Neuron (in vitro differentiated cells): Measurements from ENCODE around the gene MPDZ.

Source experiments
- H2AFZ ChIP-seq: one replicate; pipeline ENCODE4 v1.6.1; 2013; ENCODE audit warnings: low read depth, mild to moderate bottlenecking, inconsistent platforms, low read length, moderate library complexity
- H3K27me3 ChIP-seq: one replicate; pipeline ENCODE4 v1.6.1; 2013; ENCODE audit warnings: low read length; ENCODE audit not compliant: insufficient read depth
- H3K36me3 ChIP-seq: one replicate; pipeline ENCODE4 v1.6.1; 2013; ENCODE audit warnings: low read length; ENCODE audit not compliant: insufficient read depth
- H3K4me1 ChIP-seq: one replicate; pipeline ENCODE4 v1.6.1; 2013; ENCODE audit warnings: low read length; ENCODE audit not compliant: insufficient read depth
- H3K4me3 ChIP-seq: 2 replicates; pipeline ENCODE4 v1.5.1; 2013; ENCODE audit warnings: mild to moderate bottlenecking, low read length, moderate library complexity
- H3K9me3 ChIP-seq: one replicate; pipeline ENCODE4 v1.6.1; 2013; ENCODE audit warnings: low read length

MPDZ gene

DNA sequence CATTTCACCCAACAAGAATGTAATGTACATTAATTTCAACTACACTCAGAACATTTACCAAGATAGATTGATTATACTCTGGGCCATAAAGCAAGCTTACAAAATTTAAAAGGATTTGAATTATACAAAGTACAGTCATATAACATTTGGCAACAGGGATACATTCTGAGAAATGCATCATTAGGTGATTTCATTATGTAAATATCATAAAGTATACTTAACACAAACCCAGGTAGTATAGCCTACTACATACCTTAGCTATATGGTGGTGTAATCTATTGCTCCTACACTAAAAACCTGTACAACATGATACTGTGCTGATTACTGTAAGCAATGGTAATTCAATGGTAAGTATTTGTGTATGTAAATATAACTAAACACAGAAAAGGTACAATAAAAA, 202.9 kb downstream of the MPDZ start:
- Histone ChIP-seq H2AFZ (no peak overlapping the region), H3K4me3 (no peak overlapping the region), H3K27me3 (no peaks in the 10 kb centered on the region), H3K9me3 (no peaks in the 10 kb centered on the region), H3K4me1 (no peaks in the 10 kb centered on the region), H3K36me3 (no peaks in the 10 kb centered on the region)

DNA sequence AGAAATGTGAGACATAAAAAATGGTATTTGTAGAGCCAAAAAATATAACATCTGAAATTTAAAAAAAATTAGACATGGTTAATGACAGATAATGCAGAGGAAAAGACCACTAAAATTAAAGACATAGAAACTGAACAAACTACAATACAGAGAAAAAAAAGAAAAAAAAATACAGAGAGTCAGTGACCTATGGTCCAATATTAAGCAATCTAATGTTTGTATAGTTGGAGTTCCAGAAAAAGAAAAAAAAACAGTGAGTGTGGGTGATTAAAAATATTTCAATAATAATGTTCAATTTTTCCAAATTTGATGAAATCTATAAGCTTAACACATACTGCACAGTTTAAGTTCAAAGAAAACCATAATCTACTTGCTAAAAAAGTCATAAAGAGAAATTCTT, 207.6 kb downstream of the MPDZ start:
- Histone ChIP-seq H3K9me3 (no peaks in the 10 kb centered on the region), H3K36me3 (no peaks in the 10 kb centered on the region), H3K27me3 (no peaks in the 10 kb centered on the region), H3K4me3 (no peak overlapping the region), H3K4me1 (no peaks in the 10 kb centered on the region), H2AFZ (no peak overlapping the region)

DNA sequence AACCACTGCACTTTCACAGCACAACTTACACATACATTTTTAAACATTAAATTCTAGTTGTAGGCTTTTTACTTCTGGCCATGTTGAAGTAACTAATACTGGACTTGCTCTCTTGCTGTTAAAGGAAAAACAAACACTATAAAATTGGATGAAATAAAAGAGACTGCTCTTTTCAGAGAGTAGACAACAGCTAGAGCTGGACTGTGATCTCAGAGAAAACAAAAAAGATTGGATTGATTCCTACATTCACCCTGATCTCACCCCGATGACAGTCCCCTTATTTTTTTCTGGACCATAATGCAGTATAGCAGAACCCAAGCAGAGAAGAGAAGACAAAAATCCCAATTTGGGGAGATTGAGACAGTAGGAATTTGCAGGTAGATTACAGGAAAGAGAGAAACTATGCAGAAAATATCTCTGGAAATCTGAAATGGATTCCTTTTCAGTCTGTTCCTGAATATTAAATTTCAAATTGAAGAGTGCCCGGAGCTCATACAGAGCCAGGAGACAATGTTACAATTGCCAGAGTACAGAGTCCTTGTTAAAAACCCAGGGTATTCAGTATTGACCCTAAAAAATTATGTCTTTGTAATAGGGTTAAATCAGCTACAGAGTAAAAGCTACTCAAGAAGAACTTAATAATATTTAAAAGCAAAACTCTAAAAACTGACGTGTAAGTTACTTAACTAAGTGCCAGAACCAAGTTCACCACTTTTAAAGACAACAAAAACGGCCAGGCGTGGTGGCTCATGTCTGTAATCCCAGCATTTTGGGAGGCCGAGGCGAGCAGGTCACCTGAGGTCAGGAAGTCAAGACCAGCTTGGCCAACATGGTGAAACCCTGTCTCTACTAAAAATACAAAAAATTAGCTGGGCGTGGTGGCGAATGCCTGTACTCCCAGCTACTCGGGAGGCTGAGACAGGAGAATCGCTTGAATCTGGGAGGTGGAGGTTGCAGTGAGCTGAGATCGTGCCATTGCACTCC, 208.6 kb downstream of the MPDZ start:
- Histone ChIP-seq H3K9me3 (no peaks in the 10 kb centered on the region), H2AFZ (peak overlapping the region; percentile 54), H3K36me3 (no peaks in the 10 kb centered on the region), H3K27me3 (no peaks in the 10 kb centered on the region), H3K4me1 (no peaks in the 10 kb centered on the region), H3K4me3 (no peak overlapping the region)

DNA sequence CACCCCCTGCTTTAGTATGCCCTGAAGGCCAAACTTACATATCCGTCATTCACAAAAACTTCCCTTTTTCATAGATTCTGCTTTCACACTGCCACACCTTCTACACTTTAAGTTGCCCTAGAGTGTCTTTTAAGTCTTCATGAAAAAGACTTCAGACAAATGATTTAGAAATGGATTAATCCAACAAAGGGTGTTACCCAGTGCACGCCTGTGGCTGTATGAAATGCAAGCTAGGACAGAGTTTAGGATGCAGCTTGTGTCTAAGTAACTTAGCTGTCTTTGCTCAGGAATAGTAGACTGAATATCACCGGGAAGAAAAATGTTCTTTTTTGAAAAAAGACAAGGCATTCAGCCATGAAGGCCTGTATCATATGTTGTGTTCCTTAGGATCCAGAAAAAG, 210.0 kb downstream of the MPDZ start:
- Histone ChIP-seq H2AFZ (no peak overlapping the region), H3K27me3 (no peaks in the 10 kb centered on the region), H3K4me1 (no peaks in the 10 kb centered on the region), H3K9me3 (no peaks in the 10 kb centered on the region), H3K4me3 (no peak overlapping the region), H3K36me3 (no peaks in the 10 kb centered on the region)

DNA sequence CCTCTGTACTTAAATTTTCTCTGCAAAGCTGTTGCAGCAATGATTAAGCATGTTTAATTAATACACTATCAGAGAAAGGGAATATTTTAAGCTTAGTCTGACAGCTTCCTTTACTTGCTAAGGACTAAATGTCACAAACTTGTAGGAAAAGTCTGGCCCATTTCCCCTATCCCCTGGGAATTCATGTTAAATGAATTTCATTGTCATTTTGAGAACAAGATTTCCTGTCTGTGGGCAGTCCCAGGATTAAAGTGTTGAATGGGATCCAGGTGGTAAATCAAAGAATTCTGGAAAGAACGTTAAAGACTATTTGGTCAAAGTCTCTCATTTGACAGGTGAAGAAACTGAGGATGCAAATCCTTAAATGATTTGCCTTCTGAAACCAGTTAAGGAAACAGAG, 214.8 kb downstream of the MPDZ start:
- Histone ChIP-seq H3K4me3 (no peak overlapping the region), H2AFZ (no peak overlapping the region), H3K9me3 (no peaks in the 10 kb centered on the region), H3K36me3 (no peaks in the 10 kb centered on the region), H3K4me1 (no peaks in the 10 kb centered on the region), H3K27me3 (no peaks in the 10 kb centered on the region)

DNA sequence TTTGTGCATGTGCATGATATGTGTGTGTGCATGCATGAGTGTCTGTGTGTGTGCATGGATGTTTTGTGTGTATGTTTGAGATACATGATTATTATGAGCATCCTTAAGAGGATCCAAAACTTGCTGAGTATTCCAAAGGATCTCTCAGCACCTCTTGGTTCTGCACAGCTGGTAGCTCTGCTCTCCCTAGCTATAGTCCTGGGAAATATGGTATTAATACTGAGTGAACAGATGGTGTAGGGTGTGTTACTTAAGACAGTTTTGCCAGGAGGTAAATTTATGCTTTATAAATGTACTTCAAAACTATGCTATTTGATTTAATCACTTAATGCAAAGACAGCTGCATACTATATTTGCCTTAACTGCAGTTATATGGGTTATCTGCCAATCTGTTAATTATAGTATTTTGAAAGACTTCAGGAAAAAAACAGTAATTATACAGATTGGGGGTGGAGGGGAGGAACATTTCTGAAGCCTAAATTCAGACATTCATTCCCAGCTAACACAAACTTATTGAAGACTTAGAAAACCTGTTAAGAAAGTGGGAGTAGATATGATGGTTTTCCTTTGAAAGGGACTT, 215.5 kb downstream of the MPDZ start:
- H3K9me3 ChIP-seq, result no peaks in the 10 kb centered on the region
- H3K27me3 ChIP-seq, result no peaks in the 10 kb centered on the region
- no peak overlapping the region for H2AFZ ChIP-seq
- H3K36me3 ChIP-seq, result no peaks in the 10 kb centered on the region
- H3K4me3 ChIP-seq, result no peak overlapping the region
- H3K4me1 ChIP-seq, result no peaks in the 10 kb centered on the region

DNA sequence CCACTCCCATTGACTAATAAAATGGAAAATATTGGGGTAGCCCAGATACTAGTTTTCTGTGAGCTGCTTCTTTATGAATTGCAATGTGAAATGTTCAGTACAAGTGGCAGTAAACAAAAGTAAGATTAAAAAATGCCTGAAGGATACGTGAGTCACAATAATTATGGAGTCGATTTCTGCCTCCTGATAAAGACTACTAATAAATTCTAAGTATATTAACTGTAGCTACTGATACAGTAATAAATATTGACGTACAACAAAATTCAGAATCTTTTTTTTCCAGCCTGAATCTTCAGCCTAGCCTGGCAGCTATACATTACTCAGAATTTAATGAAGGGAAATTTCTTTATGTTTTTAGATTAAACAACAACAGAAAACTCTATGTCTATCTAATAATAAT, 218.1 kb downstream of the MPDZ start:
- no peaks in the 10 kb centered on the region for H3K9me3 ChIP-seq
- no peak overlapping the region for H3K4me3 ChIP-seq
- H2AFZ ChIP-seq, result no peak overlapping the region
- H3K27me3 ChIP-seq, result no peaks in the 10 kb centered on the region
- H3K36me3 ChIP-seq, result no peaks in the 10 kb centered on the region
- H3K4me1 ChIP-seq, result no peaks in the 10 kb centered on the region
